Muscle of arm (tissue), 14 donors: Measurements from ENCODE around the gene TRA2A. TPM values are rescaled to one million over a fixed set of nuclear protein-coding genes. Genes with fewer than 3 reads are reported as not detected.
A peak's percentile ranks its signal among the peaks of the same experiment; 100 is the strongest.
"Not testable (repeated sequence)": the region's sequence is repeated elsewhere in the genome, so short reads cannot be mapped to it uniquely, and the experiment has no call there.

Source experiments
- DNase-seq: peaks from one replicate; pipeline ENCODE4 v3.0.0-alpha.2; 2013
- long read RNA-seq, 11 donors: transcript quantifications; one replicate each; lab custom pipeline, GENCODE V29; 2026
- polyA plus RNA-seq, 12 donors: library from polyadenylated mRNA; unstranded; fragments of 120-200 nt; gene quantifications; one replicate each; pipeline ENCODE4 v1.2.1, GENCODE V29; 2013; ENCODE audit not compliant: insufficient read length in 12 of 12

The TRA2A gene
- polyA plus RNA-seq = over 10,000 TPM in 1 of 12 donors, 100 to 1,000 TPM in 9, 10 to 100 TPM in 2; 94.1 to 11,132 (median 133) TPM
- long read RNA-seq, donor 1, transcript TRA2A-201 (8 exons, 1,845 nt) = major isoform, 19 of 59 reads
- long read RNA-seq, donor 1, transcript TRA2A-206 (3 exons, 661 nt) = minor isoform, 7 of 59 reads
- long read RNA-seq, donor 1, partial matches to known transcripts = 30 of 59 reads
- long read RNA-seq, donor 1, other reads (novel, unspliced or antisense) = 0 of 59 reads
- long read RNA-seq, donor 2, transcript TRA2A-201 (8 exons, 1,845 nt) = major isoform, 16 of 28 reads
- long read RNA-seq, donor 2, partial matches to known transcripts = 7 of 28 reads
- long read RNA-seq, donor 2, other reads (novel, unspliced or antisense) = 0 of 28 reads
- long read RNA-seq, donor 3, transcript TRA2A-201 (8 exons, 1,845 nt) = major isoform, 6 of 97 reads
- long read RNA-seq, donor 3, partial matches to known transcripts = 87 of 97 reads
- long read RNA-seq, donor 3, other reads (novel, unspliced or antisense) = 0 of 97 reads
- long read RNA-seq, donor 4, partial matches to known transcripts = 6 of 6 reads
- long read RNA-seq, donor 4, other reads (novel, unspliced or antisense) = 0 of 6 reads
- long read RNA-seq, donor 5, transcript TRA2A-201 (8 exons, 1,845 nt) = major isoform, 5 of 35 reads
- long read RNA-seq, donor 5, transcript TRA2A-206 (3 exons, 661 nt) = major isoform, 5 of 35 reads
- long read RNA-seq, donor 5, partial matches to known transcripts = 22 of 35 reads
- long read RNA-seq, donor 5, other reads (novel, unspliced or antisense) = 0 of 35 reads
- long read RNA-seq, donor 6, transcript TRA2A-201 (8 exons, 1,845 nt) = major isoform, 8 of 97 reads
- long read RNA-seq, donor 6, partial matches to known transcripts = 89 of 97 reads
- long read RNA-seq, donor 6, other reads (novel, unspliced or antisense) = 0 of 97 reads
- long read RNA-seq, donor 7, transcript TRA2A-201 (8 exons, 1,845 nt) = major isoform, 6 of 15 reads
- long read RNA-seq, donor 7, partial matches to known transcripts = 9 of 15 reads
- long read RNA-seq, donor 7, other reads (novel, unspliced or antisense) = 0 of 15 reads
- long read RNA-seq, donor 8, transcript TRA2A-201 (8 exons, 1,845 nt) = major isoform, 9 of 29 reads
- long read RNA-seq, donor 8, partial matches to known transcripts = 15 of 29 reads
- long read RNA-seq, donor 8, other reads (novel, unspliced or antisense) = 0 of 29 reads
- long read RNA-seq, donor 9, transcript TRA2A-201 (8 exons, 1,845 nt) = major isoform, 6 of 10 reads
- long read RNA-seq, donor 9, partial matches to known transcripts = 0 of 10 reads
- long read RNA-seq, donor 9, other reads (novel, unspliced or antisense) = 0 of 10 reads
- long read RNA-seq, donor 10, transcript TRA2A-201 (8 exons, 1,845 nt) = major isoform, 10 of 124 reads
- long read RNA-seq, donor 10, partial matches to known transcripts = 112 of 124 reads
- long read RNA-seq, donor 10, other reads (novel, unspliced or antisense) = 0 of 124 reads
- long read RNA-seq, donor 11, transcript TRA2A-201 (8 exons, 1,845 nt) = major isoform, 11 of 45 reads
- long read RNA-seq, donor 11, transcript TRA2A-206 (3 exons, 661 nt) = minor isoform, 6 of 45 reads
- long read RNA-seq, donor 11, partial matches to known transcripts = 25 of 45 reads
- long read RNA-seq, donor 11, other reads (novel, unspliced or antisense) = 0 of 45 reads

GRCh38 chr7:23531794-23532489 is at the start of gene TRA2A:
TSS of gene TRA2A (minus strand) at chr7:23531981. CDS start at chr7:23531824, 157 bp downstream.
- peak; percentile 98 for DNase-seq

- DNase-seq = peak; percentile 70
These were observed 38.9 kb upstream of the TRA2A start for GRCh38 chr7:23570592-23571200.

GRCh38 chr7:23558303-23558702 is 26.5 kb upstream of the TRA2A start:
- DNase-seq = no peak

GRCh38 chr7:23547662-23548061 is 15.9 kb upstream of the TRA2A start:
- DNase-seq = no peak

- peak; percentile 93 for DNase-seq
These were observed 15.3 kb upstream of the TRA2A start for GRCh38 chr7:23546897-23547572.

GRCh38 chr7:23545493-23545892 is 13.7 kb upstream of the TRA2A start:
- no peak for DNase-seq

GRCh38 chr7:23544913-23545354 is 13.2 kb upstream of the TRA2A start:
- DNase-seq = no peak

GRCh38 chr7:23542752-23543151 is 11.0 kb upstream of the TRA2A start:
- DNase-seq = no peak

GRCh38 chr7:23539494-23539907 is 7.7 kb upstream of the TRA2A start:
- DNase-seq = no peak

- DNase-seq = no peak
These were observed 6.5 kb upstream of the TRA2A start for GRCh38 chr7:23538301-23538700.

- DNase-seq = no peak
These were observed 1.4 kb upstream of the TRA2A start for GRCh38 chr7:23533238-23533604.

- DNase-seq = no peak
These were observed 883 bp upstream of the TRA2A start for GRCh38 chr7:23532490-23533237.

- DNase-seq = peak; percentile 77
These were observed 559 bp downstream of the TRA2A start for GRCh38 chr7:23531050-23531793.

GRCh38 chr7:23530405-23530804 is 1.4 kb downstream of the TRA2A start:
- peak; percentile 39 for DNase-seq

GRCh38 chr7:23529262-23529859 is 2.4 kb downstream of the TRA2A start:
- no peak for DNase-seq

GRCh38 chr7:23525611-23526010 is 6.2 kb downstream of the TRA2A start:
- not testable (repeated sequence) for DNase-seq

- no peak for DNase-seq
These were observed 7.3 kb downstream of the TRA2A start for GRCh38 chr7:23524473-23524872.
